ENCODE results near the gene SUCO. TPM values are rescaled to one million over a fixed set of nuclear protein-coding genes. Genes with fewer than 3 reads are reported as not detected.

The SUCO gene
- total and polyA plus RNA-seq, 8 donors: 30.3 to 73.7 (median 63.5) TPM

DNA sequence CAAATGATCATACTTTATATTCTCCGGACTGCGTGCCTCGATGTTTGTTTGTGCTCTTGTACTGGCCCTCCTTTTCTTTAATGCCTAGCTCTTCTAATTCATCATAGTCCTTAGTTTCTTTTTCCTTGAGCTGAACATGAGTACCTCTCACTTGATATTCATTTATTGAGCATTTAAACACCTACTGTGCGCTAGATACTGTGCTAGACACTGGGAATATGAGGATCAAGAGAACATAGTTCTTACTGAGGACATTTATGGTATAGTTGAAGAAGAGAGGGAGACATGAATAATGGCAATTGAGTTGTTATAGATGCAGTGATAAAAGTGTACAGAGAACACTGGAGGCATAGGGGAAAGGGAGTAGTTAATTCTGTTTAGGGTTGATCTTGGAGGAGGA lies 22.0 kb downstream of the SUCO start:
- no peak for ATAC-seq
- Histone ChIP-seq H3K4me1 (peaks cover 0 to 6% of the 10 kb centered on the region in 2 donors), H3K36me3 (peaks cover 0 to 39% of the 10 kb centered on the region in 2 donors), H3K9me3 (no peaks in the 10 kb centered on the region), H3K4me3 (no peak overlapping the region), H3K27ac (no peak overlapping the region), H3K27me3 (no peaks in the 10 kb centered on the region)
- no peak for DNase-seq
- intact Hi-C loops (cut with DNase I): no loop called here
- TF ChIP-seq, protein P1, sequence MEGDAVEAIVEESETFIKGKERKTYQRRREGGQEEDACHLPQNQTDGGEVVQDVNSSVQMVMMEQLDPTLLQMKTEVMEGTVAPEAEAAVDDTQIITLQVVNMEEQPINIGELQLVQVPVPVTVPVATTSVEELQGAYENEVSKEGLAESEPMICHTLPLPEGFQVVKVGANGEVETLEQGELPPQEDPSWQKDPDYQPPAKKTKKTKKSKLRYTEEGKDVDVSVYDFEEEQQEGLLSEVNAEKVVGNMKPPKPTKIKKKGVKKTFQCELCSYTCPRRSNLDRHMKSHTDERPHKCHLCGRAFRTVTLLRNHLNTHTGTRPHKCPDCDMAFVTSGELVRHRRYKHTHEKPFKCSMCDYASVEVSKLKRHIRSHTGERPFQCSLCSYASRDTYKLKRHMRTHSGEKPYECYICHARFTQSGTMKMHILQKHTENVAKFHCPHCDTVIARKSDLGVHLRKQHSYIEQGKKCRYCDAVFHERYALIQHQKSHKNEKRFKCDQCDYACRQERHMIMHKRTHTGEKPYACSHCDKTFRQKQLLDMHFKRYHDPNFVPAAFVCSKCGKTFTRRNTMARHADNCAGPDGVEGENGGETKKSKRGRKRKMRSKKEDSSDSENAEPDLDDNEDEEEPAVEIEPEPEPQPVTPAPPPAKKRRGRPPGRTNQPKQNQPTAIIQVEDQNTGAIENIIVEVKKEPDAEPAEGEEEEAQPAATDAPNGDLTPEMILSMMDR (IDR thresholded peaks at IDR 0.05): no peak

DNA sequence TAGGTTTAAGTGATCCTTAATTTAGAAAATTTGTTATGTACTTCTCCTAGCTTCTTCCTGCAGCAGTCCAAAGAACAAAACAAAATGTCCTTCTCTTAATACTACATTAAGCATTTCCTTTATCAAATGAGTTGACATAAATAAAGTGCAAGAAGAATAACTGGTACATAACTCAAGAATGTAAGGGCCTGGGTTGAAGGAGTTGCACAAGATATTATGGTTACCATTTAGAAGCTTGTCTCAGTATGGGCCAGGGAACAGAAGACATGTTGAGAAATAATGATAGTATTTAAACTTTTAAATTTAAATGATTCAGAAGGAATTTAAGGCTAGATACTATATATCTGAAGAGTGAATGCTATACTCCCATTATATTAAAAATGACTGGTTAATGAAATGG lies 23.5 kb downstream of the SUCO start:
- DNase-seq: no peak
- H3K27me3 ChIP-seq: no peaks in the 10 kb centered on the region
- no peaks in the 10 kb centered on the region for H3K4me1 ChIP-seq
- intact Hi-C loops (cut with DNase I): no loop called here
- TF ChIP-seq, protein P1 (IDR thresholded peaks at IDR 0.05): no peak
- no peak for ATAC-seq
- H3K4me3 ChIP-seq: no peak overlapping the region
- H3K9me3 ChIP-seq: no peaks in the 10 kb centered on the region
- H3K36me3 ChIP-seq: peaks cover 0 to 43% of the 10 kb centered on the region in 2 donors
- no peak overlapping the region for H3K27ac ChIP-seq

DNA sequence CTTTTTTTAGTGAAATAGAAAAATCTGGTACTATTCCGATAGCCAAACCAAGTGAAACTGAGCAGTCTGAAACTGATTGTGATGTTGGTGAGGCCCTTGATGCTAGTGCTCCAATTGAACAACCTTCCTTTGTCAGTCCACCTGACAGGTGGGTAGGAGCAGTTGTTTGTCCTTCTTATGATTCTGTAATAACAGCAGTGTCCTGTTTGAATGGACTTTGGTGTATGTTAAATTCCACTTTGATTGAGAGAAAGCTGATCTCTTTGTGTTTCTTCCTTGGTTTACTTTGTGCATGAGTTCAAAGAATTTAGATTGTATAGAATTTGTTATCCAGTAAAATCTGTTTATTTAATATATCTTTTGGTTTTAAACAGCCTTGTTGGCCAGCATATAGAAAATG lies 24.3 kb downstream of the SUCO start:
- Histone ChIP-seq H3K9me3 (no peaks in the 10 kb centered on the region), H3K36me3 (peaks cover 0 to 49% of the 10 kb centered on the region in 2 donors), H3K4me3 (no peak overlapping the region), H3K4me1 (no peaks in the 10 kb centered on the region), H3K27ac (no peak overlapping the region), H3K27me3 (no peaks in the 10 kb centered on the region)
- TF ChIP-seq, protein P1 (IDR thresholded peaks at IDR 0.05): no peak
- no peak for DNase-seq
- no peak for ATAC-seq
- intact Hi-C loops (cut with DNase I): no loop called here

DNA sequence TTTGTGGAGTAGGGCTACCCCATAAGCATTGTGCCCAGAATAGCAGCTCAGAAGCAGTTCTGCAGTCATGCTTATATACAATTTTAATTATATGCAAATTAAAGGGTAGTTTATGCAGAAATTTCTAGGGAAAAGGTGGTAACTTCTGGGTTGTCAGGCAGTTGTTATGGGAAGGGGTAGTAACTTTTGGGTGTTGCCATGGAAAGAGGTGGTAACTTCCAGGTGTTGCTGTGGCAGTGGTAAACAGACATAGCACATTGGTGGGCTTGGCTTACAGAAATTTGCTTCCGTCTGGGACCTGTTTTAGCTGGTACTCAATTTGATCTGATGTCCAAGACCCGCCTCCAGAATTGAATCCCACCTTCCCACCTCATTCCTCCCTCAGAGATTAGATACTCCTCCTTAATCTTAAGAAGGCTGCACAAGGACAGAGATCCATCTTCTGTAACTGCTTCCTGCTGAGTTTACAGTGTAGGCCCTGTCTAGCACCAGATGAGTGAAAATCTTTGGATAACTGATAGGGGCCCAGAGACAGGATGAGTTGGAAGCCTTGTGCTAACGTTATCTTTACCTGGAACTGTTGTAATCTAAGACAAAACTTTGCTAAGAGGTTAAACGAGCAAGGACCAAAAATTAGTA lies 26.7 kb downstream of the SUCO start:
- no peak for DNase-seq
- Histone ChIP-seq H3K4me1 (no peaks in the 10 kb centered on the region), H3K27me3 (no peaks in the 10 kb centered on the region), H3K36me3 (peaks cover 0 to 71% of the 10 kb centered on the region in 2 donors), H3K27ac (no peak overlapping the region), H3K4me3 (no peak overlapping the region), H3K9me3 (no peaks in the 10 kb centered on the region)
- no peak for ATAC-seq
- intact Hi-C loops (cut with DNase I): no loop called here
- TF ChIP-seq, protein P1 (IDR thresholded peaks at IDR 0.05): no peak

DNA sequence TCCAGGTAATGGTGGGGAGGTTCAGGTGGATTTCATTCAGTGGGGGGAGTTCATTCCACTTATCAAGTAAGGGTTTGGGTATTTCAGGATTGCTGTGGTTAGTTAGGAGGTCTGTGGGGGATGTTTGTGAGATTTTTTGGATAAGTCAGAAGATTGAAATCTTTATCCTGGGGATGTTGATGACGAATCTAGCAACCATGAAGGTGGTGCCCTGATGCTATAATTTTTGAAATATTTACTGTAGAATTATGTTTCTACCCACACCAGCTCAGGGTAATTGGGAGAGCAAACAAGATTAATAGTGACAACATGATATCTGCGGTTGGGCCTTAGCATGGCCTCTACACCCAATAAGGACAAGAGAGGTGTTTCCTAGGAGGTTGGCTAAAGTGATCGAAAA lies 28.3 kb downstream of the SUCO start:
- no peaks in the 10 kb centered on the region for H3K4me1 ChIP-seq
- H3K4me3 ChIP-seq: no peak overlapping the region
- peaks cover 0 to 79% of the 10 kb centered on the region in 2 donors for H3K36me3 ChIP-seq
- intact Hi-C loops (cut with DNase I): no loop called here
- H3K27ac ChIP-seq: no peak overlapping the region
- H3K9me3 ChIP-seq: no peaks in the 10 kb centered on the region
- DNase-seq: no peak
- TF ChIP-seq, protein P1 (IDR thresholded peaks at IDR 0.05): no peak
- no peaks in the 10 kb centered on the region for H3K27me3 ChIP-seq
- ATAC-seq: no peak

Measured in left lung (tissue), 10 donors.